ENCODE data around the gene NRF1. TPM values are rescaled to one million over a fixed set of nuclear protein-coding genes. Genes with fewer than 3 reads are reported as not detected.
A peak's percentile ranks its signal among the peaks of the same experiment; 100 is the strongest.
"Not testable (repeated sequence)": the region's sequence is repeated elsewhere in the genome, so short reads cannot be mapped to it uniquely, and the experiment has no call there.

Gene NRF1
- total and polyA plus RNA-seq, 2 of the 13 experiments (the other 11 are each of a cell fraction or from before 2014, with no cell fraction given), result 9.3 to 10.1 TPM

GRCh38 chr7:129604021-129604420 lies 7.5 kb upstream of the NRF1 start:
- FAIRE-seq; H2AFZ ChIP-seq (ENCODE audit: low read length); DNase-seq (ENCODE audit: low spot score); intact Hi-C loops (cut with micrococcal nuclease; ENCODE audit: unreplicated experiment); BruUV-seq (replicated peaks); CTCF ChIA-PET (ENCODE audit: low intra/inter-chr PET ratio, low total read pairs); H3K27me3 ChIP-seq (ENCODE audit: control insufficient read depth in 1 of 2, insufficient read depth in 2 of 2, low read length in 2 of 2); H3K27ac ChIP-seq (ENCODE audit: extremely low read length, insufficient read depth, low read length); ATAC-seq; H3K4me2 ChIP-seq (ENCODE audit: low read depth, low read length); H3K79me2 ChIP-seq (ENCODE audit: insufficient read depth, low read length); H4K20me1 ChIP-seq (ENCODE audit: insufficient read depth, low read length); in situ Hi-C loops (cut with HindIII; ENCODE audit: extremely low pct_ligation_motif_present, low pct_unique_long_range_greater_than_20kb); H3K4me3 ChIP-seq (replicated peaks in 1 of 3; ENCODE audit: insufficient read depth in 1 of 3, low read depth in 2 of 3, low read length in 3 of 3); H3K4me1 ChIP-seq (ENCODE audit: insufficient read depth, low read length); H3K9me3 ChIP-seq (ENCODE audit: low read length); H3K36me3 ChIP-seq (replicated peaks in 1 of 2; ENCODE audit: control insufficient read depth in 1 of 2, insufficient read depth in 2 of 2, low read length in 2 of 2); H3K9ac ChIP-seq (ENCODE audit: insufficient read depth, low read depth, low read length): not testable (repeated sequence)
- POLR2A ChIA-PET, result interaction anchor here (0.5 kb wide), 1 partner anchor 835 kb away, joined by 3 read pairs; no protein-coding TSS in a partner anchor
- WGBS (ENCODE audit: low lambda C conversion rate), result 98% methylated on average over 3 of the region's 3 CpGs

- H3K4me1 ChIP-seq (ENCODE audit: insufficient read depth, low read length), result peaks cover 10% of the 10 kb centered on the region
- ChIA-PET CTCF (ENCODE audit: low intra/inter-chr PET ratio, low total read pairs) (no interaction called here), POLR2A (interaction anchor here (0.5 kb wide), 1 partner anchor 834 kb away, joined by 3 read pairs; no protein-coding TSS in a partner anchor)
- intact Hi-C loops (cut with micrococcal nuclease; ENCODE audit: unreplicated experiment) (no loop called here), in situ Hi-C loops (cut with HindIII; ENCODE audit: extremely low pct_ligation_motif_present, low pct_unique_long_range_greater_than_20kb) (no loop called here)
- H2AFZ ChIP-seq (ENCODE audit: low read length), result no peak overlapping the region
- no peak overlapping the region for H3K4me2 ChIP-seq (ENCODE audit: low read depth, low read length)
- no peaks in the 10 kb centered on the region for H3K9me3 ChIP-seq (ENCODE audit: low read length)
- BruUV-seq (replicated peaks), result no TSS peak
- DNase-seq (ENCODE audit: low spot score) (no peak), FAIRE-seq (no peak), ATAC-seq (no peak)
- no peaks in the 10 kb centered on the region for H3K27me3 ChIP-seq (ENCODE audit: control insufficient read depth in 1 of 2, insufficient read depth in 2 of 2, low read length in 2 of 2)
- no peak for TF ChIP-seq ZNF562 (CRISPR knock-in tag; IDR thresholded peaks at IDR 0.05; ENCODE audit: borderline replicate concordance)
- TF ChIP-seq TFDP1 (CRISPR knock-in tag; IDR thresholded peaks at IDR 0.05; ENCODE audit: borderline replicate concordance), result no peak
- peak; percentile 73 for TF ChIP-seq AGO2 (optimal IDR thresholded peaks at IDR 0.05; ENCODE audit: low read depth, low read length)
- TF ChIP-seq POLR2G (IDR thresholded peaks at IDR 0.05; ENCODE audit: low read depth, low read length), result 0 out of 2 replicates have a peak, but pooled peaks have one; percentile 33
- TF ChIP-seq MXI1 (IDR thresholded peaks at IDR 0.05; ENCODE audit: borderline replicate concordance, low read depth, low read length), result no peak
- no peak for TF ChIP-seq KLF6 (CRISPR knock-in tag; IDR thresholded peaks at IDR 0.05)
- no peak for TF ChIP-seq DR1 (CRISPR knock-in tag; IDR thresholded peaks at IDR 0.05)
- TF ChIP-seq HOXA7 (CRISPR knock-in tag; IDR thresholded peaks at IDR 0.05), result no peak
- no peak for TF ChIP-seq ZNF263 (CRISPR knock-in tag; IDR thresholded peaks at IDR 0.05)
- H3K79me2 ChIP-seq (ENCODE audit: insufficient read depth, low read length), result peaks cover 5% of the 10 kb centered on the region
- H3K9ac ChIP-seq (ENCODE audit: insufficient read depth, low read depth, low read length), result no peak overlapping the region
- H3K4me3 ChIP-seq (replicated peaks in 1 of 3; ENCODE audit: insufficient read depth in 1 of 3, low read depth in 2 of 3, low read length in 3 of 3), result no peak overlapping the region
- peaks cover 2 to 6% of the 10 kb centered on the region in 2 experiments; a peak in 3 of 5 replicates for H3K36me3 ChIP-seq (replicated peaks in 1 of 2; ENCODE audit: control insufficient read depth in 1 of 2, insufficient read depth in 2 of 2, low read length in 2 of 2)
- 0 out of 2 replicates have a peak, but pooled peaks cover 4% of the 10 kb centered on the region for H4K20me1 ChIP-seq (ENCODE audit: insufficient read depth, low read length)
- no peak overlapping the region for H3K27ac ChIP-seq (ENCODE audit: extremely low read length, insufficient read depth, low read length)
- 96% methylated on average over 8 of the region's 8 CpGs for WGBS (ENCODE audit: low lambda C conversion rate)
These were observed 6.6 kb upstream of the NRF1 start for GRCh38 chr7:129604713-129605437.
